K562 (cell line): ENCODE results near the gene PIGQ. TPM values are rescaled to one million over a fixed set of nuclear protein-coding genes. Genes with fewer than 3 reads are reported as not detected.
A peak's percentile ranks its signal among the peaks of the same experiment; 100 is the strongest.

Experiments
- ATAC-seq: fragments of 200-7000 bp; cut with Tn5 transposase; 3 replicates; pipeline ENCODE4 v1.9.1; 2020; ENCODE audit warnings: moderate library complexity
- BruUV-seq: library from RNA; stranded (reverse); fragments of 400-500 nt; replicated peaks from 2 replicates; lab custom pipeline; 2021; lab: Mats Ljungman, UMichigan
- CTCF ChIA-PET: fragments of 300-600 bp; formaldehyde crosslinking; extraction: SDS; loops from one replicate; lab custom pipeline; 2021; ENCODE audit warnings: low intra/inter-chr PET ratio; lab: Yijun Ruan, JAX
- POLR2A ChIA-PET: fragments of 300-600, 350-650 bp; sonication (Branson Sonifier 250); formaldehyde crosslinking; extraction: SDS; loops from one replicate; lab custom pipeline; 2021; ENCODE audit warnings: antibody characterized with exemption, inconsistent platforms; lab: Yijun Ruan, JAX
- DNase-seq, 4 experiments: peaks; one replicate each; pipeline versions ENCODE4 v3.0.0 to v3.0.0-alpha.2; 2011 to 2018; ENCODE audit warnings: low spot score in 3 of 4, mixed read lengths in 3 of 4; ENCODE audit errors: extremely low read depth in 1 of 4
- FAIRE-seq: peaks from 2 replicates; lab custom pipeline; 2011; peaks lifted over from hg19 to GRCh38; lab: Jason Lieb, UNC
- H2AFZ ChIP-seq: 2 replicates; pipeline ENCODE4 v1.6.0; 2011; ENCODE audit warnings: low read depth, low read length, control low read depth, inconsistent platforms
- H3K27ac ChIP-seq: fragments of 200-600 bp; 3 replicates; pipeline ENCODE4 v1.8.0; 2011; ENCODE audit warnings: low read depth, mild to moderate bottlenecking, control low read depth, inconsistent platforms, low read length, moderate library complexity, mixed read lengths; ENCODE audit errors: extremely low read depth
- H3K27me3 ChIP-seq, 2 experiments: fragments of 300-600 bp in 1 of 2; 2 replicates in 1 of 2; 3 replicates in 1 of 2; pipeline versions ENCODE4 v1.6.0 to v1.8.0; 2011; ENCODE audit warnings: inconsistent platforms in 2 of 2, low read length in 2 of 2, mild to moderate bottlenecking in 1 of 2, mixed read lengths in 1 of 2, moderate library complexity in 1 of 2; ENCODE audit not compliant: control insufficient read depth in 2 of 2, insufficient read depth in 2 of 2
- H3K36me3 ChIP-seq: fragments of 300-600 bp; 3 replicates; pipeline ENCODE4 v1.8.0; 2011; ENCODE audit warnings: mild to moderate bottlenecking, low read length, inconsistent platforms; ENCODE audit not compliant: control insufficient read depth, insufficient read depth
- H3K4me1 ChIP-seq, 2 experiments: fragments of 200-600 bp in 1 of 2; replicated peaks in 1 of 2; 2 replicates in 1 of 2; 3 replicates in 1 of 2; pipeline versions ENCODE4 v1.5.1 to v1.8.0; 2011; ENCODE audit warnings: inconsistent platforms in 2 of 2, low read length in 2 of 2, mild to moderate bottlenecking in 1 of 2, mixed read lengths in 1 of 2, moderate library complexity in 1 of 2; ENCODE audit not compliant: control insufficient read depth in 2 of 2, insufficient read depth in 2 of 2
- H3K4me2 ChIP-seq: 2 replicates; pipeline ENCODE4 v1.6.1; 2011; ENCODE audit warnings: low read length, control low read depth, inconsistent platforms, mixed read lengths; ENCODE audit not compliant: insufficient read depth
- H3K4me3 ChIP-seq: fragments of 200-600 bp; sonication (generic), shearing (Covaris generic); 2 replicates; pipeline ENCODE4 v1.5.1; 2016; ENCODE audit warnings: control low read depth, inconsistent platforms
- H3K79me2 ChIP-seq: fragments of 200-600 bp; 3 replicates; pipeline ENCODE4 v1.8.0; 2011; ENCODE audit warnings: low read length, inconsistent platforms; ENCODE audit not compliant: control insufficient read depth, insufficient read depth
- H3K9ac ChIP-seq, 2 experiments: 2 replicates each; pipeline versions ENCODE4 v1.6.0 to v1.6.1; 2011; ENCODE audit warnings: low read depth in 2 of 2, low read length in 2 of 2, control low read depth in 1 of 2, inconsistent platforms in 1 of 2, mild to moderate bottlenecking in 1 of 2, mixed read lengths in 1 of 2; ENCODE audit not compliant: insufficient read depth in 1 of 2
- H3K9me1 ChIP-seq: one replicate; pipeline ENCODE4 v1.6.0; 2011; ENCODE audit warnings: inconsistent platforms, mild to moderate bottlenecking, low read length, moderate library complexity; ENCODE audit not compliant: control insufficient read depth, insufficient read depth
- H3K9me3 ChIP-seq: replicated peaks from 2 replicates; pipeline ENCODE4 v1.5.1; 2011; ENCODE audit warnings: low read depth, low read length, inconsistent platforms; ENCODE audit not compliant: control insufficient read depth, insufficient read depth
- H4K20me1 ChIP-seq: replicated peaks from 2 replicates; pipeline ENCODE4 v1.6.1; 2011; ENCODE audit warnings: low read length, inconsistent platforms, mixed read lengths; ENCODE audit not compliant: control insufficient read depth, insufficient read depth
- CHD2 ChIP-seq: IDR thresholded peaks from 2 replicates; pipeline ENCODE4 v1.6.1; 2011; ENCODE audit warnings: low read depth, low read length
- FOSL1 ChIP-seq: fragments of 200-800 bp; sonication (Bioruptor generic); conservative IDR thresholded peaks from 2 replicates; pipeline ENCODE4 v1.6.1; 2016; ENCODE audit warnings: missing genetic modification characterization, missing compliant biosample characterization
- FOXM1 ChIP-seq, 2 experiments: fragments of 450-650 bp in 1 of 2; sonication (generic) in 1 of 2; formaldehyde crosslinking in 1 of 2; IDR thresholded peaks; 2 replicates each; pipeline versions ENCODE4 v1.6.1 to v1.9.0; 2017 to 2022; ENCODE audit warnings: low read depth in 2 of 2, mild to moderate bottlenecking in 2 of 2, missing genetic modification reagents in 1 of 2, moderate library complexity in 1 of 2
- GATA2 ChIP-seq: sonication (generic); formaldehyde crosslinking; IDR thresholded peaks from 2 replicates; pipeline ENCODE4 v1.4.0; 2020; ENCODE audit warnings: mild to moderate bottlenecking, missing genetic modification reagents
- HEY1 ChIP-seq: fragments of 250-450 bp; sonication (Bioruptor Pico); IDR thresholded peaks from 2 replicates; pipeline ENCODE4 v1.5.0; 2020; ENCODE audit warnings: mild to moderate bottlenecking, moderate library complexity, borderline replicate concordance
- HNRNPUL1 ChIP-seq: fragments of 200-400 bp; formaldehyde crosslinking; IDR thresholded peaks from 2 replicates; pipeline ENCODE4 v1.6.1; 2017; ENCODE audit warnings: low read length
- NFIX ChIP-seq: fragments of 250-450 bp; sonication (Bioruptor Pico); IDR thresholded peaks from 2 replicates; pipeline ENCODE4 v1.4.0; 2020; ENCODE audit warnings: low read depth, mild to moderate bottlenecking, moderate library complexity
- PRPF4 ChIP-seq: fragments of 200-400 bp; formaldehyde crosslinking; IDR thresholded peaks from one replicate; pipeline ENCODE4 v1.6.1; 2017; ENCODE audit warnings: low read length, low read depth, mild to moderate bottlenecking; ENCODE audit not compliant: insufficient read depth, poor library complexity, severe bottlenecking
- RAD21 ChIP-seq, 2 experiments: fragments of 250-450 bp in 1 of 2; fragments of 450-650 bp in 1 of 2; sonication (Bioruptor Pico) in 1 of 2; formaldehyde crosslinking in 1 of 2; IDR thresholded peaks in 1 of 2; conservative IDR thresholded peaks in 1 of 2; 2 replicates each; pipeline versions ENCODE4 v1.4.0 to v1.8.0; 2020 to 2022; ENCODE audit warnings: mild to moderate bottlenecking in 2 of 2, moderate library complexity in 1 of 2
- RB1 ChIP-seq: fragments of 450-650 bp; IDR thresholded peaks from 2 replicates; pipeline ENCODE4 v1.6.1; 2017; ENCODE audit warnings: low read depth, mild to moderate bottlenecking
- RBM17 ChIP-seq: fragments of 200-400 bp; formaldehyde crosslinking; IDR thresholded peaks from 2 replicates; pipeline ENCODE4 v1.6.1; 2017; ENCODE audit warnings: low read depth, mild to moderate bottlenecking, low read length, borderline replicate concordance
- RBM25 ChIP-seq: fragments of 200-400 bp; formaldehyde crosslinking; IDR thresholded peaks from 2 replicates; pipeline ENCODE4 v1.6.1; 2018; ENCODE audit warnings: low read length, low read depth, moderate library complexity; ENCODE audit not compliant: severe bottlenecking
- RBM34 ChIP-seq: fragments of 200-400 bp; formaldehyde crosslinking; IDR thresholded peaks from 2 replicates; pipeline ENCODE4 v1.6.1; 2018; ENCODE audit warnings: low read length, borderline replicate concordance; ENCODE audit not compliant: insufficient read depth
- ZBTB34 ChIP-seq: fragments of 250-450 bp; sonication (Bioruptor Pico); IDR thresholded peaks from 2 replicates; pipeline ENCODE4 v1.8.0; 2021; ENCODE audit warnings: mild to moderate bottlenecking, moderate library complexity
- ZNF184 ChIP-seq: sonication (generic); formaldehyde crosslinking; IDR thresholded peaks from 2 replicates; pipeline ENCODE4 v1.5.0; 2020; ENCODE audit warnings: missing genetic modification reagents
- ZNF707 ChIP-seq: fragments of 250-450 bp; sonication (Bioruptor Pico); conservative IDR thresholded peaks from 2 replicates; pipeline ENCODE4 v1.8.0; 2022; ENCODE audit warnings: inconsistent platforms, mild to moderate bottlenecking, moderate library complexity
- WGBS: fragments of 100-300 bp; shearing (Covaris generic); methylation state at CpG from one replicate; pipeline ENCODE4 v1.1.6; 2016; ENCODE audit warnings: low coverage, mixed read lengths; ENCODE audit not compliant: insufficient coverage; ENCODE audit errors: missing lambda C conversion rate; 5-methylcytosine and 5-hydroxymethylcytosine counted together
- in situ Hi-C: fragments of 300-500 bp; cut with MboI; formaldehyde crosslinking; loops from 4 replicates; pipeline ENCODE4 v1.15.0; 2018; ENCODE audit warnings: inconsistent platforms, mixed read lengths
- intact Hi-C: fragments of 100-400 bp; cut with micrococcal nuclease; formaldehyde crosslinking; loops from 2 replicates; pipeline ENCODE4 v1.14.2; 2022
- polyA plus RNA-seq, 8 experiments: library from polyadenylated mRNA; depleted of rRNA in 4 of 8; stranded (reverse) in 5 of 8; unstranded in 3 of 8; fragments of >200 nt; fragmentation: Nextera tagmentation in 2 of 8; fragmentation: Illumina TruSeq in 1 of 8; extraction: Ambion mirVana in 2 of 8; extraction: Trizol in 1 of 8; gene quantifications; 2 replicates each; pipeline versions ENCODE4 v1.2.1 to v1.2.3, GENCODE V29; 2011 to 2014; ENCODE audit warnings: inconsistent platforms in 1 of 8, missing spikeins in 1 of 8
- total RNA-seq, 7 experiments: library from RNA; depleted of rRNA in 6 of 7; stranded (reverse); fragments of >200 nt in 6 of 7; fragmentation: Illumina TruSeq in 2 of 7; extraction: Trizol in 2 of 7; gene quantifications; 2 replicates each; pipeline versions ENCODE4 v1.2.1 to v1.2.3, GENCODE V29; 2011 to 2021; ENCODE audit warnings: low replicate concordance in 1 of 7
- TF ChIP-seq, protein P1 (sequence below): sonication (generic); formaldehyde crosslinking; IDR thresholded peaks from 2 replicates; pipeline ENCODE4 v1.8.1; 2023; ENCODE audit warnings: mild to moderate bottlenecking, missing genetic modification reagents, moderate library complexity

Gene PIGQ
- total and polyA plus RNA-seq, 9 of the 15 experiments (the other 6 are each of a cell fraction or from before 2014, with no cell fraction given): 0.20 to 49.6 (median 11.7) TPM

- POLR2A ChIA-PET: interaction anchor here (0.5 to 1.8 kb wide), 21 partner anchors 10 to 186 kb away, joined by 3 to 9 read pairs (median 3); partner anchors contain the start of genes METTL26 and WFIKKN1
- Histone ChIP-seq H3K27ac (peak overlapping the region; percentile 91), H3K36me3 (peaks cover 21% of the 10 kb centered on the region; the same call in 2 of the 3 replicates), H3K27me3 (no peaks in the 10 kb centered on the region), H3K79me2 (peaks cover 60% of the 10 kb centered on the region), H3K4me3 (peak overlapping the region; percentile 71), H2AFZ (peak overlapping the region; percentile 100), H3K9me1 (peaks cover 8% of the 10 kb centered on the region), H3K9me3 (no peaks in the 10 kb centered on the region), H3K4me1 (peaks cover 18 to 73% of the 10 kb centered on the region in 2 experiments; a peak in 4 of 5 replicates), H4K20me1 (peaks cover 19% of the 10 kb centered on the region), H3K9ac (peak overlapping the region; percentile 88 to 94), H3K4me2 (peak overlapping the region; percentile 86)
- CTCF ChIA-PET: no interaction called here
- ATAC-seq (peak; percentile 86), DNase-seq (peak; percentile 85 to 96 (median 92)), FAIRE-seq (no peak)
- no TSS peak for BruUV-seq
- under 1% methylated on average over 58 of the region's 107 CpGs for WGBS
- intact Hi-C loops (loop anchor here (2.0 kb wide), 1 partner anchor 72 kb away; no protein-coding TSS in a partner anchor), in situ Hi-C loops (no loop called here)
- TF ChIP-seq HNRNPUL1: no peak
- TF ChIP-seq ZNF707 (CRISPR knock-in tag): no peak
- peak; percentile 4; the same call in 1 of the 2 replicates for TF ChIP-seq CHD2
- no peak for TF ChIP-seq ZBTB34 (CRISPR knock-in tag)
- no peak for TF ChIP-seq HEY1
- no peak for TF ChIP-seq RBM17
- TF ChIP-seq FOSL1 (tag): 0 out of 2 replicates have a peak, but pooled peaks have one; percentile 2
- TF ChIP-seq NFIX (CRISPR knock-in tag): no peak
- TF ChIP-seq PRPF4: peak; percentile 63
- TF ChIP-seq RBM34: no peak; the same call in 1 of the 2 replicates
- TF ChIP-seq GATA2: no peak
- TF ChIP-seq, protein P1, sequence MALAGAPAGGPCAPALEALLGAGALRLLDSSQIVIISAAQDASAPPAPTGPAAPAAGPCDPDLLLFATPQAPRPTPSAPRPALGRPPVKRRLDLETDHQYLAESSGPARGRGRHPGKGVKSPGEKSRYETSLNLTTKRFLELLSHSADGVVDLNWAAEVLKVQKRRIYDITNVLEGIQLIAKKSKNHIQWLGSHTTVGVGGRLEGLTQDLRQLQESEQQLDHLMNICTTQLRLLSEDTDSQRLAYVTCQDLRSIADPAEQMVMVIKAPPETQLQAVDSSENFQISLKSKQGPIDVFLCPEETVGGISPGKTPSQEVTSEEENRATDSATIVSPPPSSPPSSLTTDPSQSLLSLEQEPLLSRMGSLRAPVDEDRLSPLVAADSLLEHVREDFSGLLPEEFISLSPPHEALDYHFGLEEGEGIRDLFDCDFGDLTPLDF (CRISPR knock-in tag): peak; percentile 59; the same call in 1 of the 2 replicates
- TF ChIP-seq RB1: no peak; the same call in 1 of the 2 replicates
- no peak for TF ChIP-seq ZNF184 (CRISPR knock-in tag)
- TF ChIP-seq FOXM1 (IDR thresholded peaks at IDR 0.05; ENCODE audit: low read depth): no peak
- TF ChIP-seq FOXM1 (CRISPR knock-in tag; IDR thresholded peaks at IDR 0.05; ENCODE audit: low read depth): peak; percentile 76; the same call in 1 of the 2 replicates
- peak; percentile 92 for TF ChIP-seq RBM25
- 0 out of 4 replicates have a peak, but pooled peaks of 1 of the 2 experiments have one; percentile 2 for TF ChIP-seq RAD21 (CRISPR knock-in tag; conservative IDR thresholded peaks at IDR 0.05 in 1 of 2, IDR thresholded peaks at IDR 0.05 in 1 of 2)
These were observed 19.3 kb downstream of the PIGQ start for GRCh38 chr16:588889-589657.
